GM19463 (cell line): ENCODE measurements around the gene TRAF1.
"Not testable (repeated sequence)": the region's sequence is repeated elsewhere in the genome, so short reads cannot be mapped to it uniquely, and the experiment has no call there.

Experiments used
- ATAC-seq: cut with Tn5 transposase; IDR thresholded peaks from one replicate; pipeline ENCODE4 v1.9.1; 2021; ENCODE audit warnings: mild to moderate bottlenecking, moderate library complexity; ENCODE audit not compliant: unreplicated experiment

TRAF1 gene

DNA sequence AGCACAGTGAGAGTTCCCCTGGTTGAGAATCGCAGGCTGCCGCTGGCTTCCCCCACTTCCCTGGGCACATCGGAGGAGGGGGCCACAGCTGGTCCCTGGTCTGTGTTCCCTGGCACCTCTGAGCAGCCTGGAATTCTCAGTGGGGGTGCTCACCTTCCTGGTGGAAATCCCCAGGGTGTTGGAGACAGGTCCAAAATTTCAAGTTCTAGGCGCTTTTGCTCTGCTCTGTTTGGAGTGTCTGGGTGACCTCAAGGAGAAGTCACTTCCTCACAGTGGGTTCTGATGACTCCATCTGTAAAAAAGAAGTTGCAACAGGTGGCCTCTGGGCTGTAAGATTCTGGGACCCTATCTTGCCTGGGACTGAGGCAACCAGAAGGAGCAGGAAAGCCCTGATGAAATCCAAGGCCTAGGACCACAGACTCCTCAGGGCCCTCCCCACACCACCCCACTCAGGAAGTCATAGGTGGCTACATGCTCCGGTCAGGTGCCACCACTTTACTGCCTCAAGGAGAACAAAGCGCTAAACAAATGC lies at the start of gene TRAF1:
Gene TRAF1 (minus strand): TSS at position 400 of the 532 bp plus-strand sequence. CDS start 721 bp downstream, outside the sequence.
- ATAC-seq, result peak; percentile 14

DNA sequence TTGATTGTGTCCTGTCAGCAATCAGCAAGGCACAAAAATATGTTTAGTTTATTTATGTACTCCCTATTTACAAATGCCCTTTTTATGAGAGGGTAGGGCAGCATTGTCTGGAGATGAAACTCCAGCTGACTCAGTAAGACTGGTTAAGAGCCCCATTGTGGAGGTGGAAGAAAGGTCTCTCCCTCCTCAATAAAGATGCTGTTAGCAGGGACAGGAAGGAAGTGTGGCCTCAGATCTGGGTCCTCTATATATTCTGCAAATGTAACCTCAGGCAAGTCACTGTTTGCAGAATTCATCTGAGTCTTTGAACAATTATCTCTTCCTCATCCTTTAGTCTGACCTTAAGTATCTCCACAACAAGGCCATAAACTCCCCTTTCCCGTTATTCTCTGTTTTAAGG lies 48.3 kb upstream of the TRAF1 start:
- ATAC-seq, result no peak

- no peak for ATAC-seq
These were observed 47.6 kb upstream of the TRAF1 start for GRCh38 chr9:120974181-120974580.

GRCh38 chr9:120971938-120972337 lies 45.3 kb upstream of the TRAF1 start:
- peak; percentile 50 for ATAC-seq

DNA sequence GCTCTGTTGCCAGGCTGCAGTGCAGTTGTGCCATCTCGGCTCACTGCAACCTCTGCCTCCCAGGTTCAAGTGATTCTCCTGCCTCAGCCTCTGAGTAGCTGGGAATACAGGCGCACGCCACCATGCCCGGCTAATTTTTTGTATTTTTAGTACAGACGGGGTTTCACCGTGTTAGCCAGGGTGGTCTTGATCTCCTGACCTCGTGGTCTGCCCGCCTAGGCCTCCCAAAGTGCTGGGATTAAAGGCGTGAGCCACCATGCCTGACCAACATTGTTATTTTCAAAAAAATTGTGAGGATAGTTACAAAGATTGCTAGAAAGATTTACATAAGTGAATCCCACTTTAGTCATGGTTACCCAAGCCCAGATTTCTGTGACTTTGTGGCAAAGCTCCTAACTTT lies 44.9 kb upstream of the TRAF1 start:
- not testable (repeated sequence) for ATAC-seq

- ATAC-seq, result no peak
These were observed 43.6 kb upstream of the TRAF1 start for GRCh38 chr9:120970244-120970643.

DNA sequence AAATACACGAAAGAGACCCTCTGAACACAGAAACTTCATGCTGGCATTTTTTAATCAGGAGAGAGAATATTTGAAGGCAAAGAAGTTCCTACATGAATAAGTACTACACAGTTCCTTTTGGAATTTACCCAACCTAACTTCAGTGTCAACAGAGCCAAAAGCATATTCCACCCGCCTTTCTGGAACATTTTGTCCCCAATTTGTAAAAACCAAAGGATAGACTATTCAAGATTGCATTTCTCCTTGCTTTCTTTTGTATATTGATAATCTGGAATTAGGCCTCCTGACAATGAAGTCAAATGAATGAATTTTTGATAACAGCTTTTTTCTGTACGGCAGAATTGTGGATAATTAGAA lies 39.4 kb upstream of the TRAF1 start:
- ATAC-seq, result no peak

DNA sequence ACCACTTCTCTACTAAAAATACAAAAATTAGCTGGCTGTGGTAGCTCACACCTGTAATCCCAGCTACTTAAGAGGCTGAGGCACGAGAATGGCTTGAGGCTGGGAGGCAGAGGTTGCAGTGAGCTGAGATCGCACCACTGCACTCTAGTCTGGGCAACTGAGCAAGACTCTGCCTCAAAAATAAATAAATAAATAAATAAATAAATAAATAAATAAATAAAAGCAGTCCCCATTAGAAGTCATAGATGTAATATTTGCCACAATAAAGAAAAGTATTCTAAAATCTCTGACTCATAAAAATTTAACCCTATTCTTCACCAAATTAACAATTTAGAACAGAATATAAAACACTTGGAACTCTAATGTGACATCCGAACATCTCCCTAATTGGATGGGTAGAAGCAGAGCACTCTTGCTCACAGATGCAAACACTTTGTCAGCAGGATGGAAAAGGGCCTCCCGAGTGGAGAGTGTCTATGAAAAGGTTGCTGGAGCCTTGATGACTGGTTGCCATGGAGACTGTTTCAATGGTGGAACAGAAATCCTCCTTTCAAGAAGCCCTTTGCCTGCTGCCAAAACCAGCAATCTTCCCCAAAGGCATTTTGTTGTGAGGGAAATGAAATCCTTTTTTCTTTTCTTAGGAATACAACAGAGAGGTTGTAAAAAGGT lies 38.9 kb upstream of the TRAF1 start:
- no peak for ATAC-seq

DNA sequence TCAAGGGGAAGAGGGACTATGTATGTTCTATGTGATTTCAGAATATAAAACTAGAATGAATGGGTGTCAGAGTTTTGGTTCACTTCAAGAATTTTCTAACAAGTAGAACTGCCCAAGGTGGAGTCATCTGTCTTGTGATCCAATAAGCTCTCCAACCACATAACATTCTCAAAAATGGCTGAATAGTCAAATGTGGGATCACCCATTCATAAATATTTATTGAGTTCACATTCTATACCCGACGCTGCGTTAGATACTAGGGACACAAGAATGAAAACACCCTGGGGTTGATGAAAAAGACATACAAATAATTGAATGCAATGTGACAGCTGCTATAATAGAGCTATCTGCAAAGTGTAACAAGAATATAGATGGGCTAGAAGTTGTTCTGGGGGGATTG lies 35.3 kb upstream of the TRAF1 start:
- ATAC-seq, result no peak

GRCh38 chr9:120960001-120960400 lies 33.4 kb upstream of the TRAF1 start:
- no peak for ATAC-seq

DNA sequence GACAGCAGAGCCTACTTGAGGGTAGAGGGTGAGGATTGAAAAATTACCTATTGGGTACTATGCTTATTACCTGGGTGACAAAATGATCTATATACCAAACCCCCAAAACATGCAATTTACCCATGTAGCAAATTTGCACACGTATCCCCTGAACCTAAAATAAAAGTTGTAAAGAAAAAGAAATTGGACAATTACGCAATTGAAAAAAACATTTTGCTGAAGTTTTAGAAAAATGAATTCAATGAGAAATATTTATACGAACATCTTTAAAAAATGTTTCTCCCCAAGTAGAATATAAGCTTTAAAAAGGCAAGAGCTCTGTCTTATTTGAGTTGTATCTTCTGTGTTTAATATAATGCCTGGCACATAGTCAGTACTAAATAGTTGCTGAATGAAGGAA lies 30.3 kb upstream of the TRAF1 start:
- ATAC-seq, result no peak

DNA sequence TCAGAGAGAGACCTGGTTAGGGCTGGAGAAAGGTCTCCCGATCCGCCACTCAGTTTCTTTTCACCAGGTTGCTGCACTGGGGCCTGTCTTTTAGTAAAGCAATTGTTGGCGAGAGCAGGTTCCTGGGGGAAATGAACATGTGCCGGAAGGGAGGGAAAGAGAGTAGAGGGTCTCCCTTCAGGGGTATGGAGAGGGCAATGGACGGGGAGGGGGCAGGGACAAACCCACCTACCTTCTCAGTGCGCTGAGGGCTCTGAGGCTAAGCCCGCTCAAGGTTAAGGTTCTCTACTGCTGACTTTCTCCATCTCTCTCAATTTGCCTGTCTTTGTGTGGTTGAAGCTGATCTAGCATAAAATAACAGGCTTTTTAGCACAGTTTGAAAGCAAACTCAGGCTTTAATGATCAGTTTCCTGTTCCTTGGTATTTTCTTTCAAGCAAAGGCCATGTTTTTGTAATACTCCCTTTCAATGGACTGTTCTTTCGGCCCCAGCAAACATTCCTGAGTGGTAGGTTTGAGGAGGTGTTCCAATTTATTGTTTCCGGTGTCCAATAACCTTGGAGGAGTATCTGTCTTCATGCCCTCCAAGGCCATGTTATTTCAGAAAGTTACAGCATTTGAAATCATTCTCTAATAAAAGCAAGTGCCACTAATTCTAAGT lies 25.5 kb upstream of the TRAF1 start:
- no peak for ATAC-seq

DNA sequence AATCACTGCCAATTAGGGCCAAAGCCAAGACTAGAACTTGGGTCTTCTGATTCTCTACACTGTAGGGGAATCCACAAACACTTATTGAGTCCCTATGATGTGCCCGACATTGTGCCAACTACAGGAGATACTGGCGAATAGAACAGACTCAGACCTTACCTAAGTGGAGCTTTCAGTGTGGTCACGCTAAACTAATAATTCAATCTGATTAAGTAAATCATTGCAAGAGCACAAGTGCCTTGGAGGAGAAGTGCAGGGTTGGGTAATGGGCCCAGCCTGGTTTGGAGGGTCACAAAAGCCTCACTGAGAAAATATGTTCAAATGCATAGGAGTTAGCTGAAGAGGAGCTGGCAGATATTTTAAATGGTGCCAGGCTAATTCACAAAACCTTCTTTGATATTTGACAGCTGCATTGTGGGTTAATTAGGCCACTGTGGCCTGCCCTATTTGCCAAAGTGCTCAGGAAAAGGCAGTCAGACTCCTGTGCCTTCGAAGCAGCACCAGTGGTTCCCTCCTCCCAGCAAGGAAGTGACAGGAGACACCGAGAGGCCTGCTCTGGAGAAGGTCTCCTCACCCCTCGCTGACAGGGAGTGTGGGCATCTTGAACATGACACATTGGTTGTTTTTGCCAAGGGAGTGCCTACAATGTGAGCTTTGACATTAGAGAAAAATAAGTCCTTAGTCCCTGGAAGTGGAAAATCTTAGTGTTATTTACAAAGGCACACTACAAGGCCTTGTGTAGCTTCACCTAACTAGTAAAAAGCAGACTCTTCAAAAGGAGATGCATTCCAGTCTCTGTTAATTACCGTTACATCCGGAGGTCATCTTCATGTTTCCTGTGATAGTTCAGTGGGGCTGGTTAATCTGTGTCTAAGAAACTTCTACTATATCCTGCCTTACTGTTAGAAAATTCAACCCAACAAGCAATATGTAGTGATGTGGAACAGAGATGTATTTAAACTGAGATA lies 24.1 kb upstream of the TRAF1 start:
- ATAC-seq, result no peak

DNA sequence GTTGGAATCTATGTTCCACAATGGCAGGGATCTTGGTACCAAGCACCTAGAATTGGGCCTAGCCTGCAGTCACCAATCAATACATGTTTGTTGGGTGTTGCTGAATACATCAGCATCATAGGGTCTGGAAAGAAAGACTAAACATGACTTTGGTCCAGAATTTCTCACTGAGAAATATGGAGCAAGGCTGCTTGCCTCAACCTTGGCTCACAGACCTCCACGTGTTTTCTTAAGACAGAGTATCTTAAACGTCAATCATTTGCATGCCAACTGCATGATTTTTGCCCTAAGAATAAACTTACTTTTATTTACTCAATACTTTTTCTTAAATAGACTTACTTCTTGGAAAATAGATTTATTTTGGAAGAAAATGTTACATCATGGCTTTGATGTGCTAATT lies 22.7 kb upstream of the TRAF1 start:
- ATAC-seq, result no peak

DNA sequence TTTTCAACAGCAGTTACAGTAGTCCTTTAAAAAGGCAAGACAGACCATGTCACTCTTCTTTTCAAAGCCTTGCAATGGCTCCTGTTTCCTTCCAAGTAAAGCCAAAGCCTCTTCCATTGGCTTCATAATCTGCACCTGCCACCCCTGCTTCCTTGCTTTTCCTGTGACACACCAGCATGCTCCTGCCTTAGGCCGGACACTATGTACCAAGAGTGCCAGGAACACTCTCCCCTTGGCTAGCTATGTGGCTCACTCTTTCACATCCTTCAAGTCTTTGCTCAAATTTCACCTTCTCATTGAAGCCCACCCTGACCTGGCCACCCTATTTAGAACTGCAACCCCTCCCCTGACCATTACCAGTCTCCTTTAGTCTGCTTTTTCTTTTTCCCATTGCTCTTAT lies 22.2 kb upstream of the TRAF1 start:
- no peak for ATAC-seq

GRCh38 chr9:120947222-120947621 lies 20.6 kb upstream of the TRAF1 start:
- no peak for ATAC-seq

GRCh38 chr9:120946259-120946658 lies 19.7 kb upstream of the TRAF1 start:
- no peak for ATAC-seq

GRCh38 chr9:120944948-120945347 lies 18.4 kb upstream of the TRAF1 start:
- no peak for ATAC-seq

GRCh38 chr9:120944434-120944843 lies 17.8 kb upstream of the TRAF1 start:
- ATAC-seq, result peak; percentile 98

DNA sequence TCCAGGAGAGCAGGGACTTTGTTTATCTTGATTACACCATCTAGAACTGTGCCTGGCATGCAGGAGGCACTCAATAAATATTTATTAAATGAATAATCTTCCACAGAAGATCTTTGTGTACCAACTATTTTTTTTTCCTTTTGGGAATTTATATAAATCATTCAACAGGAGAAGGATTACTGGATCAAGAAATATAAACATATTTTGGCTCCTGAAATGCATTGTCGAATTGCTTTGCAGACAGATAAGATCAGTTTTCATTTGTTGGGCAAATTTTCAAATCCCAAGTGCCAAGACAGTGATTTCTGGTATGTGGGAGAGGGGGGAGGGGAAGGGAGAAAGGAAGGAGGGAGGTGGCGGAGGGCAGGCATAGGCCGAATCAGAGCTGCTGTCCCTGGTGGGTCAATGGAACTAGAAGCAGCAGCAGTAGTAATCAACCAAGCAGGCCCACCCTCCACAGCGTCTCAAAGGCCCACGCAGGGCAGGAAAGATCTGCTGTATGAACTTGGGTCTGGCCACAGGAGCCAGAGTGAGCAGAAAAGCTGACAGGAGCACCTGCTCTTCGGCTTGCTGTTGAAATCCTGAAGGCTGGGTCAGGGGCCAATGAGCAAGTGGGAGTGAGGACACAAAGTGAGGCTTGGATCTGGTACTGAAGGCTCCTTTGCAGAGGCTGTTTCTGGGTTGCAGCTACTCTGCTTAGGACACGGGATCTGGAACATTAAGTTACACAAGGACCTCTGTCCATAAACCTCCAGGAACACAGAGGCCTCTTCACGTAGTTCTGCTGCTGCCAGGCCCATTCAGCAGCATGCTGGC lies 15.8 kb upstream of the TRAF1 start:
- no peak for ATAC-seq
